HT-29 (cell line): ENCODE data around the gene TMEM192. TPM values are rescaled to one million over a fixed set of nuclear protein-coding genes. Genes with fewer than 3 reads are reported as not detected.
A peak's percentile ranks its signal among the peaks of the same experiment; 100 is the strongest.
"Not testable (repeated sequence)": the region's sequence is repeated elsewhere in the genome, so short reads cannot be mapped to it uniquely, and the experiment has no call there.

Experiments used
- DNase-seq: peaks from one replicate; pipeline ENCODE4 v3.0.0-alpha.2; 2015; ENCODE audit warnings: low spot score
- total RNA-seq: library from RNA; depleted of rRNA; stranded (reverse); fragments of >200 nt; shearing (Covaris generic); gene quantifications from 2 replicates; pipeline ENCODE4 v1.2.3, GENCODE V29; 2014; rRNA removed

TMEM192 gene
- total RNA-seq: 3.3 and 4.0 TPM in 2 replicates

DNA sequence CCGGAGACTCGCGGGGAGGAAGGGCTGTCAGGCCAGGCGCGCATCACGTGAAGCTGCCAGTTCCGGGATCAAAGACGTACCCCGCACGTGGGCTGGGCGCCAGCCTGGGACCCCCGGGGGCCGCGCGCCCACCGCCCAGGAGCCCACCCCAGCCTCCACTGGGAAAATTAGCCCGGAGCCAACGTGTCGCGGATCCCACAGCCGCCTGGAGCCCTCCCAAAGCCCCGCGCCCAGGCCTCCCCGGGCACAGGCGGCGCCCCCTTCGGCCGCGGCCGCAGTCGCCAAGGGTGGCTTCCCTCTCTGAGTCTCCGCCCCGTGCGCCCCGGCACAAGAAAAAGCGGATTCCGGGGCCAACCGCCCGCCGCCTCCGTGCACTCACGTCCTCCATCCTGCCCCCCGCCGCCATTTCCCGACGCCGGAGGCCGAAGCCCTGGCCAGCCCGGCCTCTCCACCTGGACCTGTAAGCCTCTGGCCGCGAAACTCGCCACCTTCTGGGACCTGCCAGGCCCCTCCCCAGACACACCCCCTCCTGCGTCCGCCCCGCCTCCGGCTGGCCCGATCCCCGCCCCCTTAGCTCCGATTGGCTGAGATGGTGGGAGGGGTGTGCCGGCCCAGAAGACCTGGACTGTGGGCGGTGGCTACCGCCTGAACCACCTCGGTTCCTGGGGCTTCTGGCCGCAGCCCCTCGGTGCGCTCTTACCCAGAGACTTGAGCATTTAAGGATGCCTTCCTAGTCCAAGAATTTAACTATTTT is at the start of gene TMEM192:
Gene TMEM192 (minus strand): TSS at position 493 of the 754 bp plus-strand sequence. CDS start 87 bp downstream, at position 406.
- DNase-seq: peak; percentile 83

DNA sequence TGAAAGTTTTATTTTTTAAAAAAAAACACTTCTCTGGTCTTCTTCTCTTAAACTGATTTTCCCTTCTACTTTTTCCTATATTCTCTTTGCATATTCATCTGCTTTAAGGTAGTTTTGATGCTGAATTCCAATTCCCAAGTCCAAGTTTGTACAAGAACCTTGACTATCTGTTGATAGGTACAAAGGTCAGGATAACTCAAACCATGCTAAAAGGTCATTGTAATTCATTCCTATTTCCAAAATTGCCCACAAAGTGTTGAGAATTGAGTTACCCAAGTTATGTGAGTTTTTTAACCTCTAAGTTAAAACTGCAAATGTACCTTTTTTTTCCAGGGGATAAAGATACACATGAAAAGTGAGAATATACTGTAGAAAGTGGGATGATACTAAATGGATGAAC is 46.1 kb upstream of the TMEM192 start:
- DNase-seq: no peak

DNA sequence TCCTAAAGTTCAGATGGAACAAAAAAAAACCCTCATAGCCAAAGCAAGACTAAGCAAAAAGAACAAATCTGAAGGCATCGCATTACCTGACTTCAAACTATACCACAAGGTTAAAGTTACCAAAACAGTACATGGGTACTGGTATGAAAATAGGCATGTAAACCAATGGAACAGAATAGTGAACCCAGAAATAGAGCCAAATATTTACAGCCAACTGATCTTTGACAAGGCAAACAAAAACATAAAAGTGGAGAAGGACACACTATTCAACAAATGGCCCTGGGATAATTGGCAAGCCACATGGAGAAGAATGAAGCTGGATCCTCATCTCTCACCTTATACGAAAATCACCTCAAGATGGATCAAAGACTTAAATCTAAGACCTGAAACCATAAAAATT is 44.2 kb upstream of the TMEM192 start:
- DNase-seq: no peak

DNA sequence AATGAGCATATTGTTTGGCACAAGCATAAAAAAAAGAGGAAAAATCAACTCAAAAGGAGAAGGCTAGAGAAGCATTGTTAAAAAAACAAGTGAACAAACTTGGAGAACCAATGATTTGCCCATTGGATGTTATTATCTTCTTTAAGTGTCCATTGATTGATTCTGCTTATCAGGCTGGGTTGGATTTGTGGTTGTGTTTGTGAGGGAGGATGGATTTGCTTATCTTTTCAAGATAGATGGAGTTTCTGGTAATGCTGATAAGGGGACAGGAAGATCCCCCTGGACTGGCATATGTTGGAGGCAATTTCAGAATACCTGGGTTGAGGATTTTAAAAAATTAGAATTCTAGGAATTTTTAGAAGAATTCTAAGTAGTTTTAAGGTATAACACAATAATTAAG is 41.8 kb upstream of the TMEM192 start:
- no peak for DNase-seq

DNA sequence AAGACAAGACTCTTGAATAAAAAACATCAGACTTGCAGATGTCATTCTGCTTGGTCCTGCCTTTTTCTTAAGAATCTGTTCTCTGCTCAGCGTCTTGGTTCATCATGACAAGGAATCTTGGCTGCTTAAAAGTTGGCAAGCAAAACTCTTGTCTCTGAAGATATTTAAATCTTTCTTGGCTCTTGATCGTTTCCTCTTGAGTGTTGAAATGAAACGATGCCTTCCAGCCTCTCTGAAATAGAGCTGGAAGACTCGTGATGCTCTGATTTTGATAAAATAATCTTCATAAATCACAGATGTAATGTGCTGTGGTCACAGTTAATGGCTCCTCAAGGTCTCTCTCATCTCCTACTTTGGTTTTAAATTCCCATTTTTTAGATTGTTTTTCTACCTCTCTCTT is 39.9 kb upstream of the TMEM192 start:
- no peak for DNase-seq

DNA sequence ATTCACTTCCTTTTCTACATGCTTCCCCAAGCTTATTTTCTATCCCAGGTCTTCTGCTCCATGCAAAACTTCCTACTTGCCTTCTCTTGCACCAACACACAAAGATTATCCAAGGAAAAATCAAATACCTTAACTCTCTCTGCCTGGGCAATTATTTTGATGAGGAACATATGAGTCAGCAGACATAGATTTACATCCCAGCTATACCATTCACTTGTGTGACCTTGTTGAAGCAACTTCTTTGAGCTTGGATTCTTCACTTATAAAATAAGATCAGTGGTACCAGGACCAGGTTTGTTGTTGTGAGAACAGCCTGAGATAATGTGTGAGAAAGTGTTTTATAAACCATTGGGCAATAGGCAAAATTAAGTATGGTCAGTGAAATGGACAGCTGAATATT is 39.1 kb upstream of the TMEM192 start:
- no peak for DNase-seq

DNA sequence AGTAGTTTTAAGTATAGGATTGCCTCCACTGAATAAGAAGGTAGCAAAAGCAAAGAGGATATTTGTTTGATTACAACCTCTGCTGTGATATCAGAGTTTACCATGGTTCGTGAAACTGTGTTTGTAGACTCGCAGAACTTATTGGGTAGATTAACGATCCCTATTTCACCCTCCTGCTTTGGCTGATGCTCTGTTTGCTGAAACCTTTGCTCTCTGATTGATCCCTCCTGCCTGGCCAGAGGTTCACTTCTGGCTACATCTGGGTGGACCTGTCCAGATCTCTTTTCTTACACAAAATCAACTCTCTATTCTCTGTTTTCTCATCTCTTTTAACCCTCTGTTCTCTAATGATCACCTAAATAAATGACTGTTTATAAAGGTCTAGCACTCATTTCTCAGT is 37.9 kb upstream of the TMEM192 start:
- no peak for DNase-seq

DNA sequence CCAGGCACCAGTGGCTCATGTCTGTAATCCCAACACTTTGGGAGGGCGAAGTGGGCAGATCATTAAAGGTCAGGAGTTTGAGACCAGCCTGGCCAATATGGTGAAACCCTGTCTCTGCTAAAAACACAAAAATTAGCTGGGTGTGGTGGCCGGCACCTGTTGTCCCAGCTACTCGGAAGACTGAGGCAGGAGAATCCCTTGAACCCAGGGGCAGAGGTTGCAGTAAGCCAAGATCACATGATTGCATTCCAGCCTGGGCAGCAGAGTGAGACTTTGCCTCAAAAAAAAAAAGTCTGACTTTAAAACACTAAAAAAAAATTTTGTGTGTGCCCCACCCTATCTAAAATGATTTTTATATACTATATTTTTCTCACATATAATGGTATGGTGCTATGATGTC is 26.2 kb upstream of the TMEM192 start:
- DNase-seq: no peak

DNA sequence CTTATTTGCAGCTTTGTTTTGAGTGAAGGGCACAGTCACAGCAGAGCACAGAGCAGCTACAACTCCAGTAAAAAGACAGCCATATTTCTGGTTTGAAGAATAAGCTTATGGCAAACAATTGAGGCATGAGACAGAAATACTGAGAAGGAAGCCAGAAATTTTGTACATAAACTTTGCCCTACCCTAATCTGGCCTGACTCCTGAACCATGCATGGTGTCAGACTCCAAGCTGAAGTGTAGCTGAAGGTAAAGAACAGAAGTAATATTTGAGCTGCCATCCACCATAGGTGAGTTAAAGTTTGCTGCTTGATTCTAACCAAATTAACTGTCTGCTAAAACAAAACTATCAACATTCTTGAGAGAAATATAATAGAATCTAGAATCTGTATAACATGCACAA is 24.5 kb upstream of the TMEM192 start:
- DNase-seq: no peak

DNA sequence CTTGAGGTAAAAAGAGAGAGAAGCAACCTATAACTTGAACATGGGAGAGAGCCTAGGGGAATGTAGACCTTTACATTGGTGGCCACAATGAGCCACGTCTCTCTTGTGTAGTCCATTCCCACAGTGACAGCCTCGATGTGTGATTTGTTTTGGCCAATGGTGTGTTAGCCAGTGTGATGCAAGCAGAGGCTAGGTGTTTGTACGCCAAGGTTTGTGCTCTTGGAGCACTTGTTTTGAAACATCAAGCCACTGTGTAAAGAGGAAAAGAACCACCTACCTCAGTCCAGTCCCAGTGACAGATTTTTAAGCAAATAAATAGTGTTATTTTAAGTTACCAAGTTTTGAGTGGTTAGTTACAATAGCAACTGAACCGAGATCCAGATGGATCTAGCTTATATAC is 23.9 kb upstream of the TMEM192 start:
- no peak for DNase-seq

DNA sequence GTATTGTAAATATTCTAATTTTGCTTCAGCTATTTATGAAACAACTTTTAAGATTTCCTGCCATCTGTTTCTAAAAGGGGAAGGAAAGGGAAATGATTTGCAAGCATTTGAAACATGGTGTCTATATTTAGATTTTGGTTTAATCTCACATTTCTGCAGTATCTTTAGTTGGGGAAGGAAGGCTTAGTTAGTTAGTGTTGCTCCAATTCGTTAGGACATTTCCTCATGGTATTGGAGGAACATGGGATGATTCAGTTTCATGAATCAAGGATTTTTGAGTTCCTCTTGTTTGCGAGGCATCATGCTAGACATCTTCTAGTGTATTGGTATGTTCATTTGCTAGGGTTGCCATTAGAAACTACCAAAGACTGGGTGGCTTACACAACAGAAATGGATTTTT is 20.5 kb upstream of the TMEM192 start:
- DNase-seq: no peak

DNA sequence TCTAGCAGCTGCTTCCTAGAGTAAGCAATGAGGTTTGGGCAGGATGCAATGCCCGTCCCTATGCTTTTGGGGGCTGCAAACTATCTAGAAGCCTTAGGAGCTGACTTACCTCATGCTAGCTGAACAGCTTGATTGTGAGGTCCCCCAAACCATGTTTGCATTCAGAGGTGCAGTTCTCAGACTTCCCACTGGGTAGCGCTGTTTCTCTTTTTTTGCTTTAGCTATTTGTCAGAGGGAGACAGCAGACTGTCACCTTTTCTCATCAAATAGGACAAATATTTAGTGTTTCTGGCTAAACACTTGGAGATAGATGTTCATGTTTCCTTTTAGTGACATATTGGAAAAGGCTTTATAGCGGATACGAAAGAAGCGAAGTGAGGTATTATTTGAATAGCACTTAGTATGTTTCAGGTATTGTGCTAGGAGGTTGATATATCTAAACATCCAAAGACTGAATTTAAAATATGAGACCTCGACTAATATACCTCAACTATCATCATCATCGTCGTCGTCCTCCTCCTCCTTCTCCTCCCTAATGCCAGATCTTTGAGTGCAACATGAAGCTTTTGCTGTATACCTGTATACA is 18.7 kb upstream of the TMEM192 start:
- peak; percentile 69 for DNase-seq

DNA sequence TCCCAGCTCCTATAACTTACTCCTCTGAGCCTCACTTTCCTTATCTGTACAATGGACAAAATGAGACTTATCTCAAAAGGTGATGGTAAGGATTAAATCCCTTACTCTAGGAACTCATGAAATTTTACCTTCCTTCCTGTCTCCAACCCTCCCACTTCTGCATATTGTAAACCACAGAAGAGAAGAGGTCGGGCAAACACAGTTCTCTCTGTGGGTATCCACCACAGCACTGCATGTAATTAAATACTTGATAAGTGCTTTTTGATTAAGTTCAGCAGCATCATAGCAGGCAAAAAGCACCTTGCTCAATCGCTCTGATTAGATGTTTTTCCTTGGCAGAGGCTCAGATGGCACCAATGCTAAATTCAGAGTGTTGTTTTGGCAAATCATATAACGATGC is 17.3 kb upstream of the TMEM192 start:
- no peak for DNase-seq

DNA sequence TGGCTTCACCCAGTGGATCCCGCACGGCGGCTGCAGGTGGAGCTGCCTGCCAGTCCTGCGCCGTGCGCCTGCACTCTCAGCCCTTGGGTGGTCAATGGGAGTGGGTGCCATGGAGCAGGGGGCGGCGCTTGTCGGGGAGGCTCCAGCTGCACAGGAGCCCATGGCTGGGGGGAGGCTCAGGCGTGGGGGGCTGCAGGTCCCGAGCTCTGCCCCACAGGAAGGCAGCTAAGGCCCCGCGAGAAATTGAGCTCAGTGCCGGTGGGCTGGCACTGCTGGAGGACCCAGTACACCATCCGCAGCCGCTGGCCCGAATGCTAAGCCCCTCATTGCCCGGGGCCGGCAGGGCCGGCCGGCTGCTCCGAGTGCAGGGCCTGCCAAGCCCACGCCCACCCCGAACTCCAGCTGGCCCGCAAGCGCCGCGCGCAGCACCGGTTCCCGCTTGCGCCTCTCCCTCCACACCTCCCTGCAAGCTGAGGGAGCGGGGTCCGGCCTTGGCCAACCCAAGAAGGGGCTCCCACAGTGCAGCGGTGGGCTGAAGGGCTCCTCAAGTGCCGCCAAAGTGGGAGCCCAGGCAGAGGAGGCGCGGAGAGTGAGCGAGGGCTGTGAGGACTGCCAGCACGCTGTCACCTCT is 13.3 kb upstream of the TMEM192 start:
- DNase-seq: not testable (repeated sequence)

DNA sequence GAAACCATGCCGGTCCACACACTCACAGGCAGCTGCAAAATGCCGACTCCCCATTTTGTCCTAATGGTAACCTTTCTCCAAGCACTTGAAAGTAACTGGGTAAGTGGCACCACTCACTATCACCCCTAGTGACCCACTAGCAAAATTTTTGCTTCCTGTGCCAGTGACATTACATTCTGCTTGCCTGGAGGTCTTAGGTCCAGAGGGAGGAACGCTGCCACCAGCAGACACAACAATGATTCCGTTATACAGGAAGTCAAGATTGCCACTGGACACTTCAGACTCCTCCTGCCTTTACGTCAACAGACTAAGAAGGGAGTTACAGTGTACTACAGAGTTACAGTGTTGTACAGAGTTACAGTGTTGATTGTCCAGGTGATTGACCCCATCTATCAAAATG is 11.8 kb upstream of the TMEM192 start:
- no peak for DNase-seq

DNA sequence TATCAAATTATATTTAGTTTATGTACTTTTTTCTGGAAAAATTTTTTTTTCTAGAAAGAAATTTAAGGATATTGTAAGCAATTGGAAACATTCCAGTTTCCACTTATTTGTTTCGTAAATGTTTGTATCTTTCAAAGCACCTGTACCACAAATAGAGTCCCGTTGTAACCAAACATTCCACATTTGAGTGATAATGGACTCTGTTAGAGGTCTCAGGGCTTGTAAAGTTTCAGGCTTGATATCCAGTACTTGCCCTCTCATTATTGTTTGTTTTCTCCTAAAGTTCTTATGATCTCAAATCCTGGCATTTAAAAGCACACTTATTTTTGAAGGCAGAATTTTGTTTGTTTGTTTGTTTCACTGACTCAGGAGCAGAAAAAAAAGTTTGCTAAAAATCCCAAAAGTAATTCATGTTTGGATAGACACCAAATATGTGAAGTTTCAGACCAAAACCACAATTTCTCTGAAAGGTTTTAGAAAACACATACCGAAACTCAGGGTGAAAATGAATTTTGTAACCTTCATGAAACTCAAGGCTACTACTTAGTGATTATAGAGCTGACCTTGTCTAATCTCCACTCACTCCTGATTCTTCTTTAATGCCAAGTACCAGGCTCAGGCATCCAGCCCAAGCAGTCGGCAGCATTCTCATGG is 5.7 kb upstream of the TMEM192 start:
- DNase-seq: no peak

DNA sequence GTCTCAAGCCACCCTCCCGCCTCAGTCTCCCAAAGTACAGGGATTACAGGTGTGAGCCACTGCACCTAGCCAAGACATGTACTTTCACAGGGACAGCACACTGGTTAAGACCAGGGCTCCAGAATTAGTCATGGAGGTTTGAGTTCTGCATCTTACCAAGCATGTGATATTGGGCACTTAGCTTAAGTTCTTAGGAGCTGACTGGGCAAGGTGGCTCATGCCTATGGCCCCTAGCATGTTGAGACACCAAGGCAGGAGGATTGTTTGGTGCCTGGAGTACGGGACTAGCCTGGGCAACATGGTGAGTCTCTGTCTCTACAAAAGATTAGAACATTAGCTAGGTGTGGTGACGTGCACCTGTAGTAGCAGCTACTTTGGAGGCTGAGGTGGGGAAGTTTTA is 2.6 kb upstream of the TMEM192 start:
- DNase-seq: no peak

DNA sequence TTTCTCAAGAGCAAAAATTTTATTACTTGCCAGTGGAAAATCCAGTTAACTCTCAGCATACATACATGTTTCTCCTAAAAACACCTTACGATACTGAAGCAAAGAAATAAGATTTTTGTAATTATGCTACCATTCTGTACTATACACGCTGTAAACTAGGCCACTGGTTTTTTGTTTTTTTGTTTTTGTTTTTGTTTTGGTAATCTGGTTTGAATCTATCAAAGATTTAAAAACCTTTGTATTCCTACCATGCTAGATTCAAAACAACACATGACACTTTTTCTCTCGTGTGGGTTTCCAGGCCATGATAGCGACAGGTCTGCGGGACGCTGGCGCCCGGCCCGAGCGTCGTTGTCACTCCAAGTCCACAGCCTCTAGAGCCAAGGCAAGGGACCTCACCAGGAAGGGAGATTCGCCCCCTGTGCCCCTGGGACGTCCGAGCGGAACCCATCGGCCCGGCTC is 723 bp downstream of the TMEM192 start:
- DNase-seq: peak; percentile 49

DNA sequence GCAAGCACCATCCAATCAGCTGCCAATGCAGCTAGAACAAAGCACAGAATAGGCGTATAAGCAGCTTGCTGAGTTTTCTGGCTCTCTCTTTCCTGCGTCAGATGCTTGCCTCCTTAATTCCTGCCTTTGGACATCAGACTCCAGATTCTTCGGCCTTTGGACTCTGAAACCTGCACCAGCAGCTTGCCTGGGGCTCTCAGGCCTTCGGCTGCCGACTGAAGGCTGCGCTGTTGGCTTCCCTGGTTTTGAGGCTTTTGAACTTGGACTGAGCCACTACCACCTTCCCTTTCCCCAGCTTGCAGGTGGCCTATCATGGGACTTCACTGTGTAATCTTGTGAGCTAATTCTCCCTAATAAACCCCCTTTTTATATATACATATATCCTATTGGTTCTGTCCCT is 6.1 kb downstream of the TMEM192 start:
- DNase-seq: no peak

DNA sequence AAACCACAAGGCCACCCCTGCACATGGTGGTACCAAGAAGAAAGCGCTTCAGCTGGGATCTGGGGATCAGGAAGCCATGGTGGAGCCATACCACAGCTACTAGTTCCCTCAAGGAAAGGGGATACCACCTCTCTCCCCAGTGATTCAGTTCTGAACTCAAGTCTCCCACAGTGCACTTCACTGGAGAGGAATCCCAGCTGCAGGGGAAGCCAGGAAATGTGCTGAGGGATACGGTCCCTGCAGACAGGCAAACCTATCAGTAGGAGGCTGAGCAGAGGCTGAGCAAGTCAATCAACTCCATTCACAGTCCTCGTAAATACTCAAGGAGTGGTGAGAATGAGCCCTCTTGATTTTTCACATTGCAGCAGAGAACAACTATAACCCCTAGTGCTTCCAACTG is 11.0 kb downstream of the TMEM192 start:
- DNase-seq: no peak

DNA sequence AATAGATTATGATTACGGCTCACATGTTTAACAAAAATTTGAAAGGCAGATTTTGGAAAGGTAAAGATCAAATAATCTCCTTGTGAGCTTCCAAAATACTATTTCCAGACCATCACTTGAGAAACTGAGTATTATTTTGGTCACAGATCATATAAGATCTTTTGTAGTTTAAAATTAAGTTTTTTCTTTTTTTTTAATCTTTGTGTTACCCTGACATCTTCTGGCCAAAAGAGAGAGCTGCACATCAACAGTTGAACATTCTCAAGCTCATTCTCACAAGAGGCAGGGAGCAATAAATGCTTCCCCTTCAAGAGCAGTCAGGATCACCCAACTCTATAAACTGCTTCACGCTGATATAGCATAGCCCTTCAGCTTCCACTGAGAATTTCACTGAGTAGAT is 15.9 kb downstream of the TMEM192 start:
- DNase-seq: peak; percentile 3

DNA sequence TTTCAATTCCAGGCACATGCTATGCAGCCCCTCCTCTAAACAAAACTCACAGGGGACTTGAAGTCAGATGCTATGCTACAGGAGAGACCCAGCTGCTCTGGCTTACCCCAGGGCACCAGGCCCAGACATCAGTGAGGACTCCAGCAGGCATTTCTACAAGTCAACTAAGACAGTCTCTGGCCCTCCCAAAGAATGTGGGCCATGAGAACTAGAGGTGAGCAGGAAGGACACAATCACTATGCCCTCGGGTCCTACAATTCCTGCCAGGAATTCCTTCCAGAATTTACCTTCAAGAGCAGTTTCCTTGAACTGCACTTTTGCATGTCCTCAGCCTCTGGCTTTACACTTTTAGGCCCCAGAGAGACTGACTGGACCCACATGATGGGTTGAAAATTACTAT is 17.4 kb downstream of the TMEM192 start:
- DNase-seq: no peak
